ENCODE measurements around the gene CADM2.

The CADM2 gene

GRCh38 chr3:85881833-85882393 is 923.1 kb downstream of the CADM2 start:
- H3K27me3 ChIP-seq (ENCODE audit: control insufficient read depth, low read length), result no peaks in the 10 kb centered on the region
- H3K4me2 ChIP-seq (ENCODE audit: low read length), result no peak overlapping the region
- no peaks in the 10 kb centered on the region for H3K9me2 ChIP-seq (replicated peaks; ENCODE audit: control insufficient read depth, low read length)
- H3K4me1 ChIP-seq (ENCODE audit: control insufficient read depth, low read length), result no peaks in the 10 kb centered on the region
- TF ChIP-seq CTCF (IDR thresholded peaks at IDR 0.05; ENCODE audit: low read depth, low read length, poor library complexity, severe bottlenecking), result no peak
- H3K9me3 ChIP-seq (ENCODE audit: control insufficient read depth, insufficient read depth, low read length), result no peaks in the 10 kb centered on the region
- no peak overlapping the region for H3K27ac ChIP-seq (ENCODE audit: low read depth, low read length)
- no peak overlapping the region for H3K4me3 ChIP-seq (ENCODE audit: low read length)
- H4K20me1 ChIP-seq (ENCODE audit: control insufficient read depth, insufficient read depth, low read depth, low read length), result no peaks in the 10 kb centered on the region
- no peaks in the 10 kb centered on the region for H3K36me3 ChIP-seq (ENCODE audit: control insufficient read depth, low read length)
- H3K79me2 ChIP-seq (ENCODE audit: control insufficient read depth, low read length), result no peaks in the 10 kb centered on the region
- H3F3A ChIP-seq (ENCODE audit: control insufficient read depth, insufficient read depth), result no peaks in the 10 kb centered on the region

- Histone ChIP-seq H3F3A (ENCODE audit: control insufficient read depth, insufficient read depth) (no peaks in the 10 kb centered on the region), H3K27ac (ENCODE audit: low read depth, low read length) (no peak overlapping the region), H3K27me3 (ENCODE audit: control insufficient read depth, low read length) (no peaks in the 10 kb centered on the region), H3K4me3 (ENCODE audit: low read length) (no peak overlapping the region), H3K4me1 (ENCODE audit: control insufficient read depth, low read length) (no peaks in the 10 kb centered on the region), H3K36me3 (ENCODE audit: control insufficient read depth, low read length) (no peaks in the 10 kb centered on the region), H3K4me2 (ENCODE audit: low read length) (no peak overlapping the region), H3K9me3 (ENCODE audit: control insufficient read depth, insufficient read depth, low read length) (no peaks in the 10 kb centered on the region), H3K79me2 (ENCODE audit: control insufficient read depth, low read length) (no peaks in the 10 kb centered on the region), H4K20me1 (ENCODE audit: control insufficient read depth, insufficient read depth, low read depth, low read length) (no peaks in the 10 kb centered on the region), H3K9me2 (replicated peaks; ENCODE audit: control insufficient read depth, low read length) (no peaks in the 10 kb centered on the region)
- TF ChIP-seq EZH2phosphoT487 (IDR thresholded peaks at IDR 0.05; ENCODE audit: borderline replicate concordance, low read length) (no peak), CTCF (IDR thresholded peaks at IDR 0.05; ENCODE audit: low read depth, low read length, poor library complexity, severe bottlenecking) (no peak)
These were observed 931.3 kb downstream of the CADM2 start for GRCh38 chr3:85890043-85890555.

GRCh38 chr3:85903434-85903833 is 944.6 kb downstream of the CADM2 start:
- no peaks in the 10 kb centered on the region for H3K36me3 ChIP-seq (ENCODE audit: control insufficient read depth, low read length)
- no peak overlapping the region for H3K4me2 ChIP-seq (ENCODE audit: low read length)
- H3F3A ChIP-seq (ENCODE audit: control insufficient read depth, insufficient read depth), result no peaks in the 10 kb centered on the region
- TF ChIP-seq EZH2phosphoT487 (IDR thresholded peaks at IDR 0.05; ENCODE audit: borderline replicate concordance, low read length) (no peak), CTCF (IDR thresholded peaks at IDR 0.05; ENCODE audit: low read depth, low read length, poor library complexity, severe bottlenecking) (no peak)
- no peak overlapping the region for H3K4me3 ChIP-seq (ENCODE audit: low read length)
- H3K27me3 ChIP-seq (ENCODE audit: control insufficient read depth, low read length), result no peaks in the 10 kb centered on the region
- H3K9me3 ChIP-seq (ENCODE audit: control insufficient read depth, insufficient read depth, low read length), result no peaks in the 10 kb centered on the region
- H3K4me1 ChIP-seq (ENCODE audit: control insufficient read depth, low read length), result no peaks in the 10 kb centered on the region
- no peaks in the 10 kb centered on the region for H3K9me2 ChIP-seq (replicated peaks; ENCODE audit: control insufficient read depth, low read length)
- no peaks in the 10 kb centered on the region for H4K20me1 ChIP-seq (ENCODE audit: control insufficient read depth, insufficient read depth, low read depth, low read length)
- no peaks in the 10 kb centered on the region for H3K79me2 ChIP-seq (ENCODE audit: control insufficient read depth, low read length)
- H3K27ac ChIP-seq (ENCODE audit: low read depth, low read length), result no peak overlapping the region

Measured in DOHH2 (cell line).